ENCODE measurements around the gene SMYD3.

SMYD3 gene

DNA sequence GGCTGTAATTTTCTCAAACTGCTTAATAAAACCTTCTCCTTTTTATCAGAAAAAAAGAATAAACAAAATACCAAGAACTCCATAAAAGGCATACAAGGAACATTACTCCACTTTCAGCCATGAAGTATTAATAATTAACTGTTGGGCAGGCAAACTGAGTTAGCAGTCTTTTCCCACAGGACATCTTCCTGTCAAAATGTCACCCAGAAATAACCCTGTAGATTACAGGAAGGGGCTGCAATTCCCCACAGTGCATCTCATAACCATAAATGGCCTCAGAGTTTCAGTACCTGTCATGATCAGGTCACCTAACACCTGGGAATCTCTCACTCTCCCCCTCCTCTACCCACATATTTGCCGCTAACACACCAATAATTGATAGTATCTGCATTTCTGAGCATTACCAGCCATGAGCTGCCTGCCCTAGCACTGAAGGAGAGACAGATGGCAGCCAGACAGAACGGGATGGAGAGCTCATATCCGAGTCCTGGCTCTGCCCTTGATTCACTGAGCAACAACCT lies 475.0 kb downstream of the SMYD3 start:
- no peak for TF ChIP-seq FOXP2 (optimal IDR thresholded peaks at IDR 0.05; ENCODE audit: borderline replicate concordance, extremely low read depth, extremely low read length, insufficient read depth)
- TF ChIP-seq, protein P1, sequence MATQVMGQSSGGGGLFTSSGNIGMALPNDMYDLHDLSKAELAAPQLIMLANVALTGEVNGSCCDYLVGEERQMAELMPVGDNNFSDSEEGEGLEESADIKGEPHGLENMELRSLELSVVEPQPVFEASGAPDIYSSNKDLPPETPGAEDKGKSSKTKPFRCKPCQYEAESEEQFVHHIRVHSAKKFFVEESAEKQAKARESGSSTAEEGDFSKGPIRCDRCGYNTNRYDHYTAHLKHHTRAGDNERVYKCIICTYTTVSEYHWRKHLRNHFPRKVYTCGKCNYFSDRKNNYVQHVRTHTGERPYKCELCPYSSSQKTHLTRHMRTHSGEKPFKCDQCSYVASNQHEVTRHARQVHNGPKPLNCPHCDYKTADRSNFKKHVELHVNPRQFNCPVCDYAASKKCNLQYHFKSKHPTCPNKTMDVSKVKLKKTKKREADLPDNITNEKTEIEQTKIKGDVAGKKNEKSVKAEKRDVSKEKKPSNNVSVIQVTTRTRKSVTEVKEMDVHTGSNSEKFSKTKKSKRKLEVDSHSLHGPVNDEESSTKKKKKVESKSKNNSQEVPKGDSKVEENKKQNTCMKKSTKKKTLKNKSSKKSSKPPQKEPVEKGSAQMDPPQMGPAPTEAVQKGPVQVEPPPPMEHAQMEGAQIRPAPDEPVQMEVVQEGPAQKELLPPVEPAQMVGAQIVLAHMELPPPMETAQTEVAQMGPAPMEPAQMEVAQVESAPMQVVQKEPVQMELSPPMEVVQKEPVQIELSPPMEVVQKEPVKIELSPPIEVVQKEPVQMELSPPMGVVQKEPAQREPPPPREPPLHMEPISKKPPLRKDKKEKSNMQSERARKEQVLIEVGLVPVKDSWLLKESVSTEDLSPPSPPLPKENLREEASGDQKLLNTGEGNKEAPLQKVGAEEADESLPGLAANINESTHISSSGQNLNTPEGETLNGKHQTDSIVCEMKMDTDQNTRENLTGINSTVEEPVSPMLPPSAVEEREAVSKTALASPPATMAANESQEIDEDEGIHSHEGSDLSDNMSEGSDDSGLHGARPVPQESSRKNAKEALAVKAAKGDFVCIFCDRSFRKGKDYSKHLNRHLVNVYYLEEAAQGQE (IDR thresholded peaks at IDR 0.05; ENCODE audit: insufficient read depth in 1 of 2, low read depth in 2 of 2, low read length in 2 of 2) = no peak
- TF ChIP-seq POLR2AphosphoS5 (IDR thresholded peaks at IDR 0.05; ENCODE audit: low read depth, low read length) = no peak
- no peak for TF ChIP-seq TAF1 (IDR thresholded peaks at IDR 0.05; ENCODE audit: borderline replicate concordance, insufficient read depth, low read length)
- no peak for TF ChIP-seq SIN3A (IDR thresholded peaks at IDR 0.05; ENCODE audit: borderline replicate concordance, insufficient read depth, low read length)

DNA sequence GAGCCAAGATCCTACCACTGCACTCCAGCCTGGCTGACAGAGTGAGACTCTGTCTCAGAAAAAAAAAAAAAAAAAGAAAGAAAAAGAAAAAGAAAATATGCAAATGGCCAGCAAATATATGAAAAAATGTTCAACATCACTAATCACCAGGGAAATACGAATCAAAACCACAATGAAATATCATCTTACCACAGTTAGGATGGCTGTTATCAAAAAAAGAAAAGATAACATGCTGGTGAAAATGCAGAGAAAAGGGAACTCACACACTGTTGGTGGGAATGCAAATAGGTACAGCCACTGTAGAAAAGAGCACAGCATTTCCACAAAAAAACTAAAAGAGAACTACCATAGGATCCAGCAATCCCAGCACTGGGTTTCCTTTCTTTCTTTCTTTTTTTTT lies 477.5 kb downstream of the SMYD3 start:
- TF ChIP-seq SIN3A (IDR thresholded peaks at IDR 0.05; ENCODE audit: borderline replicate concordance, insufficient read depth, low read length) (no peak), TAF1 (IDR thresholded peaks at IDR 0.05; ENCODE audit: borderline replicate concordance, insufficient read depth, low read length) (no peak), POLR2AphosphoS5 (IDR thresholded peaks at IDR 0.05; ENCODE audit: low read depth, low read length) (no peak), FOXP2 (optimal IDR thresholded peaks at IDR 0.05; ENCODE audit: borderline replicate concordance, extremely low read depth, extremely low read length, insufficient read depth) (no peak)
- TF ChIP-seq, protein P1 (IDR thresholded peaks at IDR 0.05; ENCODE audit: insufficient read depth in 1 of 2, low read depth in 2 of 2, low read length in 2 of 2) = no peak

DNA sequence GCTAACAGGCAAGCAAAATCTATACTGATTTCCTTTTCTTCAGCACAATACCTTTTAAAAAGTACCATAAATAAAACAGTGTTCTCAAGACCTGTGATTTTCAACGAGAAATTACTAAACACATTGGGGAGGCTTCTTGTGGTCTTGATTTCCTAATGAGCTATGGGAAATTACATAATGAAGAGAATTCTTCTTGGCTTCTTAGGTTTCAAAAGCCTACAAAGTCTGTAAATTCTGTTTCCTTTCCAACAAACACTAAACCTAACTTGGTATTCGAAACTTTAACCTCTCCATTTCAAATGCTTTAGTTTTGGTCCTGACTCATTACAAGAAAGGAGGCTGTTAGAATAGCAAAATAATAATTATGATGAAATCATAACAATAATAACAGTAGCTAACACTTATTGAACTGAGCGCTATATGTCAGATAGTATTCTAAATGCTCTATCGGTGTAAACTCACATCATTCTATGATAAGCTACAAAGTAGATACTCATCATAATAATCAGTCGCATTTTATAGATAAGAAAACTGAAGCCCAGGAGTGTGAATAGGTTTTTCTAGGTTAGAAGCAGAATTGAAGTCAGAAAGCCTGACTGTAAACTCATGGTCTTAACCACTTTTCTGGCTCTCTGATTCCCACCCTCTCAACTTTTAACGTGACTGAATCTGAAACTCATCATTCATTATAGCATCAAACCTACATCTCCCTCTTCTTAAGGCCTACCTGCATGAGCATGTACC lies 486.7 kb downstream of the SMYD3 start:
- no peak for TF ChIP-seq POLR2AphosphoS5 (IDR thresholded peaks at IDR 0.05; ENCODE audit: low read depth, low read length)
- TF ChIP-seq, protein P1 (IDR thresholded peaks at IDR 0.05; ENCODE audit: insufficient read depth in 1 of 2, low read depth in 2 of 2, low read length in 2 of 2) = no peak
- no peak for TF ChIP-seq TAF1 (IDR thresholded peaks at IDR 0.05; ENCODE audit: borderline replicate concordance, insufficient read depth, low read length)
- TF ChIP-seq SIN3A (IDR thresholded peaks at IDR 0.05; ENCODE audit: borderline replicate concordance, insufficient read depth, low read length) = no peak
- TF ChIP-seq FOXP2 (optimal IDR thresholded peaks at IDR 0.05; ENCODE audit: borderline replicate concordance, extremely low read depth, extremely low read length, insufficient read depth) = no peak

DNA sequence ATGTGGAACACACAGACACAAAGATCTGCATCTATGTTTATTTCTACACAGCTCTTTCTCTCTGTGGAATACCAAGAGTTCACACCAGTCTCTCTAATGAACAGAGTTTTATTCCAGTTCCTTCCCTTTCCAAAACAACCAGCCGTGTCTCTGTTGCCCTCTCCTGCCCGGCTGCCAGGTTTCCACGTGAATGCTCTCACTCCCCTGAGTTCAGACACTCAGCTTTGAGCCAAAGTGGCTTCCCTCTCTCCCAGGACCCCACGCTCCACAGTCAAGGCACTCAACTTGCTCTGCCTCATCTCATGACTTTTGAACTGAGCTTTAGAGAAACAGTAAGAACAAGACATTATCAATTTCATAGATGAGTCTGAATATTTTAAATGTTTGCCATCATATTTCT lies 488.9 kb downstream of the SMYD3 start:
- no peak for TF ChIP-seq POLR2AphosphoS5 (IDR thresholded peaks at IDR 0.05; ENCODE audit: low read depth, low read length)
- TF ChIP-seq SIN3A (IDR thresholded peaks at IDR 0.05; ENCODE audit: borderline replicate concordance, insufficient read depth, low read length) = no peak
- TF ChIP-seq FOXP2 (optimal IDR thresholded peaks at IDR 0.05; ENCODE audit: borderline replicate concordance, extremely low read depth, extremely low read length, insufficient read depth) = no peak
- TF ChIP-seq, protein P1 (IDR thresholded peaks at IDR 0.05; ENCODE audit: insufficient read depth in 1 of 2, low read depth in 2 of 2, low read length in 2 of 2) = no peak
- no peak for TF ChIP-seq TAF1 (IDR thresholded peaks at IDR 0.05; ENCODE audit: borderline replicate concordance, insufficient read depth, low read length)
